Activated CD4-positive, alpha-beta memory T cell treated with anti-CD3 and anti-CD28 coated beads for 36 hours (primary cell): ENCODE results near the gene NTHL1. TPM values are rescaled to one million over a fixed set of nuclear protein-coding genes. Genes with fewer than 3 reads are reported as not detected.
"Not testable (repeated sequence)": the region's sequence is repeated elsewhere in the genome, so short reads cannot be mapped to it uniquely, and the experiment has no call there.

ENCODE experiments used
- CTCF ChIA-PET: fragments of 350-600 bp; sonication (Branson Sonifier 250); formaldehyde crosslinking; loops from one replicate; lab custom pipeline; 2021; ENCODE audit warnings: antibody characterized with exemption, inconsistent platforms; lab: Charles Lee
- POLR2A ChIA-PET: fragments of 350-600 bp; sonication (Branson Sonifier 250); formaldehyde crosslinking; loops from one replicate; lab custom pipeline; 2021; ENCODE audit warnings: antibody characterized with exemption; lab: Charles Lee
- DNase-seq: peaks from one replicate; pipeline ENCODE4 v3.0.0-alpha.2; 2020
- H3K27ac Mint-ChIP-seq: one replicate; pipeline ENCODE4 v1.8.0; 2021; ENCODE audit warnings: mixed read lengths
- H3K27me3 Mint-ChIP-seq: one replicate; pipeline ENCODE4 v1.8.0; 2021; ENCODE audit warnings: mixed read lengths
- H3K36me3 Mint-ChIP-seq: one replicate; pipeline ENCODE4 v1.8.0; 2021; ENCODE audit warnings: mixed read lengths
- H3K4me1 Mint-ChIP-seq: one replicate; pipeline ENCODE4 v1.8.0; 2021; ENCODE audit warnings: low read depth, mixed read lengths
- H3K4me3 Mint-ChIP-seq: one replicate; pipeline ENCODE4 v1.8.0; 2021; ENCODE audit warnings: mild to moderate bottlenecking, mixed read lengths
- H3K9me3 Mint-ChIP-seq: one replicate; pipeline ENCODE4 v1.8.0; 2021; ENCODE audit warnings: mixed read lengths
- intact Hi-C: fragments of 100-400 bp; cut with micrococcal nuclease; formaldehyde crosslinking; loops from one replicate; pipeline ENCODE4 v1.15.1; 2023
- total RNA-seq, 2 experiments: library from RNA; stranded (reverse); gene quantifications; one replicate each; pipeline ENCODE4 v1.2.3, GENCODE V29; 2021

NTHL1 gene
- total RNA-seq, 2 experiments from 2014 or later, result 24.3 to 26.2 TPM

DNA sequence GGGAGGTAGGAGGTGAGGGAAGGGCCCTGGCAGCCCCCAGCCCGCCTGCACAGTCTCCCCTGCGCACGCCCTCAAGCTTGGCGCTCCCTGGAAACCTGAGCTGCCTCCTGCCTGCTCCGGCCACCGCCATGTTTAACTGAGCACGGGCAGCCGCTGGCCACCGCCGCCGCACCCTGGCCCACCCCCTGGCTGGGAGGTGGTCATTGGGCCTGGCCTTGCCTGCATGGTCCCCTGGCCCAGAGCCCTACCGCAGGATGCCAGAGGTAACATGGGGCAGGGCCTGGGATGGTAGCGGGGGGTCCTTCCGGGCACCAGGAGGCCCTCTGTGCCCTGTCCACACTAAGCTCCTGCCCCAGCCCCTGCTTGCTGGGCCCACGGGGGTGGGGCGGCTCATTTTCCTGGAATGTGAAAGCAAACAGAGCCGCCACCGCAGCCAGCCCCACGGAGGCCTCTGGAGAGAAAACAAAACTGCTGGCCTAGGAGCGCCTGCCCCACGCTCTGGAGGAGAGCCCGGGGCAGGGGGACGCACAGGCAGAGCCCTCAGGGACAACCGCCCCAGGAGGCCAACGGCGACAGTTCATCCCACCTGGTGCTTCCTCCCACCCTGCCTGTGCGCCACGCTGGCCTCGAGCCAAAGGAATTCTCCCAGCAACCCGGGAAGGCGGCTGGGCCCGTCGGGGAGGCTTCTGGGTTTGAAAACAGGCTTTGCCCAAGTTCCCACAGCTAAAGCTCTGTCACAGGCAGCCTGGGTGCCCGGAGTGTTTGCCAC is 12.0 kb downstream of the NTHL1 start:
- CTCF ChIA-PET, result no interaction called here
- POLR2A ChIA-PET, result no interaction called here
- Mint-ChIP-seq H3K4me1 (no peaks in the 10 kb centered on the region), H3K27me3 (no peaks in the 10 kb centered on the region), H3K36me3 (no peaks in the 10 kb centered on the region), H3K4me3 (no peak overlapping the region), H3K27ac (no peak overlapping the region), H3K9me3 (no peaks in the 10 kb centered on the region)
- intact Hi-C loops, result no loop called here
- no peak for DNase-seq

DNA sequence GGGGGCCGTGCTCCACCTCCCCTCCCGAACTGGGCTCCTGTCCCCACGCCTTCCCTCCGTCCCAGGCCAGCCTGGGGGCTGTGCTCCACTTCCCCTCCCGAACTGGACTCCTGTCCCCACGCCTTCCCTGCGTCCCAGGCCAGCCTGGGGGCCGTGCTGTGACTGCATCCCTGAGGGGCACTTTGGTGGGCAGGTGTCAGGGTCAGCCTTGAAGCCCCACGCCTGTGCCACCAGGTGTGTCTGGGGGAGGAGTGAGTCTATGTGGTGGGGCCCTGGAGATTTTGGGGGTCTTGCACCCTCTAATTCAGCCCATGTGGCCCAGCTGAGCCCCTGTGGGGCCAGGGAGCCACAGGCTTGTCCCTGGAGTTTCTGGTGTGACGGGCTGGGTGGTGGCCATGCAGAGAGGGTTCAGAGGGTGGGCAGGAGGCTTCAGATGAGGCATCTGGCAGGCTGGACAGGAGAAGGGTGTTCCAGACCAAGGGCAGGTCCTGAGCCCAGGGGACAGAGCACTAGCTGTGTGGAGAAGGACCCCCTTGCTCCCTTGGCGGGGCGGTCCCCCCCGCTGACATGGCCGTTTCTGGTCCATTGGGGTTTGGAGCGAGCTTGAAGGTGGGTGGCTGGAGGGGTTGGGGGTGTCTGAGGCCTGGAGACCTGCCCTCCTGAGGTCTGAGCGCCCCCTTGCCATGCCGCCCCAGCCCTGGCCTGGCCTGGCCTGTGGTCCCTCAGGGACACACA is 12.8 kb downstream of the NTHL1 start:
- ChIA-PET POLR2A (no interaction called here), CTCF (no interaction called here)
- H3K27me3 Mint-ChIP-seq, result no peaks in the 10 kb centered on the region
- no peak overlapping the region for H3K4me3 Mint-ChIP-seq
- no peak overlapping the region for H3K27ac Mint-ChIP-seq
- DNase-seq, result no peak
- H3K9me3 Mint-ChIP-seq, result no peaks in the 10 kb centered on the region
- H3K36me3 Mint-ChIP-seq, result no peaks in the 10 kb centered on the region
- intact Hi-C loops, result no loop called here
- H3K4me1 Mint-ChIP-seq, result no peaks in the 10 kb centered on the region

DNA sequence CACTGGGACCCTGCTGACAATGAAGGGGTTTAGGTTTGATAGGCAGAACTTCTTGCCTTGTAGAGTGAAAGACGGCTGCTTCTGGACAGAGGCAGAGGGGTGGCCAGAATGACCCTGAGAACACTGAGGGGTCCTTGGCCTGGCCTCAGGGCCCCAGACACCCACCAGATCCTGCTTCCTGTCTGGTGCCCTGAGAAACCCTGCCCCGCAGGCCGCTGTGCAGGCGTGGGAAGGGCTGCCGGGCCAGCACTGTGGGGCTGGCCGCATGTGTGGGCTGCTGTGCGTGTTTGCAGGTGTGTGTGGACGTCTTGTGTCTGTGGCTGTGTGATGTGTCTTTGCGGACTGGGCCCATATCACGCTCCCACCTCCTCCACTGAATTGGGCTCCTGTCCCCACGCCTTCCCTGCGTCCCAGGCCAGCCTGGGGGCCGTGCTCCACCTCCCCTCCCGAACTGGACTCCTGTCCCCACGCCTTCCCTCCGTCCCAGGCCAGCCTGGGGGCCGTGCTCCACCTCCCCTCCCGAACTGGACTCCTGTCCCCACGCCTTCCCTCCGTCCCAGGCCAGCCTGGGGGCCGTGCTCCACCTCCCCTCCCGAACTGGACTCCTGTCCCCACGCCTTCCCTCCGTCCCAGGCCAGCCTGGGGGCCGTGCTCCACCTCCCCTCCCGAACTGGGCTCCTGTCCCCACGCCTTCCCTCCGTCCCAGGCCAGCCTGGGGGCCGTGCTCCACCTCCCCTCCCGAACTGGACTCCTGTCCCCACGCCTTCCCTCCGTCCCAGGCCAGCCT is 13.5 kb downstream of the NTHL1 start:
- H3K36me3 Mint-ChIP-seq, H3K4me3 Mint-ChIP-seq, H3K4me1 Mint-ChIP-seq, intact Hi-C loops, POLR2A ChIA-PET, H3K27me3 Mint-ChIP-seq, H3K27ac Mint-ChIP-seq, DNase-seq, H3K9me3 Mint-ChIP-seq: not testable (repeated sequence)
- CTCF ChIA-PET, result interaction anchor here (1.0 kb wide), 1 partner anchor 106 kb away, joined by 5 read pairs; no protein-coding TSS in a partner anchor

DNA sequence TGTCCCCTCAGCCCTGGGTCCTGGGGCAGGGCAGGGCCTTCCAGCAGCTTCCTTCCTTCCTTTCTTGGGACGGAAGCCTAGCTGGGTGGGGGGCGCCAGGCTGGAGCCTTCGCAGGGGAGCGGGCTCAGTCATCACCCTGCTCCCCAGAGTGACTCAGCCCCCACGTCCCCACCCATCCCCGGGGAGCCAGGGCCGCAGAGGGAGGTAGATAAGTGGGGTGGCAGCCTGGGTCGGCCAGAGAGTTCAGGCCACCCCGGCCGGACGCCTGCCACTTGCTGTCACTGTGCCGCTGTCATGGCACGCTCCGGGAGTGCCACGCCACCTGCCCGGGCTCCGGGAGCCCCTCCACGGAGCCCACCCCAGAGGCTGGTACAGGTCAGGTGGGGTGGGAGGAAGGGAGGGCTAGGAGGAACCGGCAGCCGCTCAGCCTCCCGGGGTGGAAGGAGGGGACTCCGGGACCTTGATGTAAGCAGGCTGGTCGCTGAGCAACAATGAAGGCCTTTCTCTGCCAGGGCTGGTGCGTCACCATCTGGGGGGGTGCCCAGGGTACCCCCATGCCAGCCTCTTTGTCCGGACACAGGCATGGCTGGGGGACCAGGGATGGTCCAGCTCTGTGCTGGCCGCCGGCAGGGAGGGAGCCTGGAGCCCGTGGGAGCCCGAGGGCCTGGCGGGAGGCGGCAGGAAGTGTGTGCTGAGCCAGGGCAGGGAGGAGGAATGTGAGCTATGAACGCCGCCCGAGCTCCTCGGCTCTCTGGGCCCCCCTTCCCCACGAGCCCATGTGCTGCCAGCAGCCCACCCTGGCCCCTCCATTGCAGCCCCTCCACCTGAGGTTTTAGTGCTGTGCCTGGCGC is 14.4 kb downstream of the NTHL1 start:
- ChIA-PET POLR2A (no interaction called here), CTCF (interaction anchor here (1.0 to 1.1 kb wide), 2 partner anchors 11 to 107 kb away, joined by 4 to 5 read pairs; no protein-coding TSS in a partner anchor)
- H3K36me3 Mint-ChIP-seq, result no peaks in the 10 kb centered on the region
- no peak overlapping the region for H3K4me3 Mint-ChIP-seq
- DNase-seq, result no peak
- H3K9me3 Mint-ChIP-seq, result no peaks in the 10 kb centered on the region
- H3K27me3 Mint-ChIP-seq, result no peaks in the 10 kb centered on the region
- H3K4me1 Mint-ChIP-seq, result no peaks in the 10 kb centered on the region
- intact Hi-C loops, result no loop called here
- no peak overlapping the region for H3K27ac Mint-ChIP-seq

DNA sequence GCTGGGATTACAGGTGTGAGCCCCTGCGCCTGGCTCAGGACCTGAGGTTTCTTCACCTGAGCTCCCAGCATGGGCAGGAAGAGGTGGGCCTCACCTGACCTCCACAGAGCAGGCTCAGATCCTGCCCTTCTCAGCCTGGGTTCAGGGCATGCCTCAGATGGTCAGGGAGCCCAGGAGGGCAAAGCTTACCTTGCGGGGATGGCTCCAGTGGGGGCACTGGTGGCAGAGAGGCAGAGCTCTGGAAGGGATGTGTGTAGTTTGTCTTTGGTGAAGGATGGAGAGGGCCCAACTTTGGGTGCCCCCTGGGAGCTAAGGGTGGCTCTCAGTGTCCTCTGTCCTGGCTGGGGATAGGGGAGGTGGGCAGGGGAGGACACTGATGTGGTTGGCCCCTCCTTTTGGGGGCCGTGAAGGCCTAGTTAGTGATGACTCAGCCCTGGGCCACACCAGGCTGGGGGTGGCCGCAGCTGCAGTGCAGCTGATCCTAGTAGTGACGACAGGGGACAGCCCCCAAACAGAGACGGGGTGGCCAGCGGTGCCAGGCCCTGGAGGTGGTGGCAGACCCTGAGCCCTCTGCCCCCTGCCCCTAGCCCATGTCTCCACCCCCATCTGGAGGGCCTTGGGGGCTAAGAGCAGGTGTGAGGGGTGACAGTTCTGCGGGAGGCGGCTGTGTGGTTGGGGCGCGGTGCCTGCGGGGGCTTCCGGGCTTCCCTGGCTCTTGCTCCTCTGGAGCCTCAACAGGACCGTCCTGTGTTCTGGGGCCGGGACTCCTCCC is 15.2 kb downstream of the NTHL1 start:
- no peaks in the 10 kb centered on the region for H3K9me3 Mint-ChIP-seq
- peaks cover 2% of the 10 kb centered on the region for H3K4me1 Mint-ChIP-seq
- ChIA-PET POLR2A (no interaction called here), CTCF (interaction anchor here (1.1 kb wide), 1 partner anchor 10 kb away, joined by 4 read pairs; no protein-coding TSS in a partner anchor)
- H3K36me3 Mint-ChIP-seq, result no peaks in the 10 kb centered on the region
- peaks cover 2% of the 10 kb centered on the region for H3K27me3 Mint-ChIP-seq
- intact Hi-C loops, result no loop called here
- no peak for DNase-seq
- no peak overlapping the region for H3K27ac Mint-ChIP-seq
- H3K4me3 Mint-ChIP-seq, result no peak overlapping the region

DNA sequence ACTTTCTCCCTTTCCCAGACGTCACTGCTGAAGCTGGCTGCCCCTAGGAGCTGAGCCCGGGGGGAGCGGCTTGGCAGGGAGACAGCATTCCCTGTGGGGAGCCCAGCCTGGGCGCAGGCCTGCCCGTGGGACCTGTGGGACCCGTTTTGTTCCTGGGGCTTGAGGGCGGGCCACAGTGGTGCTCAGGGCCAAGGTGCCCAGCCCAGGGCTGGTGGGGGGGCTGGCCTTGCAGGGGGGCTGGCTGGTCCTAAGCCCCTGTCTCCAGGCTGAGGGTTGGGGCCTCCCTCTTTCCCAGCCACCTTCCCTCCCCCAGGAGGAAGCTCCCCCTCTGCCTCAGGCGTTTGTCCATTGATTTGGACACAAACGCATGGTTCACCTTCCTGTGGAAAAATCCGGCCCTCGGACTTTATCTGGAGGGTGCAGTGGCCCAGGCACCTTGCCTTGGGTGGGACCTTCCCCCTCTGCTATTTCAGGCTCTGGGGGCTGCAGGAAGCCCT is 16.5 kb downstream of the NTHL1 start:
- ChIA-PET CTCF (no interaction called here), POLR2A (no interaction called here)
- intact Hi-C loops, result no loop called here
- Mint-ChIP-seq H3K36me3 (no peaks in the 10 kb centered on the region), H3K27me3 (peaks cover 4% of the 10 kb centered on the region), H3K4me1 (peaks cover 4% of the 10 kb centered on the region), H3K27ac (no peak overlapping the region), H3K4me3 (no peak overlapping the region), H3K9me3 (no peaks in the 10 kb centered on the region)
- DNase-seq, result no peak

DNA sequence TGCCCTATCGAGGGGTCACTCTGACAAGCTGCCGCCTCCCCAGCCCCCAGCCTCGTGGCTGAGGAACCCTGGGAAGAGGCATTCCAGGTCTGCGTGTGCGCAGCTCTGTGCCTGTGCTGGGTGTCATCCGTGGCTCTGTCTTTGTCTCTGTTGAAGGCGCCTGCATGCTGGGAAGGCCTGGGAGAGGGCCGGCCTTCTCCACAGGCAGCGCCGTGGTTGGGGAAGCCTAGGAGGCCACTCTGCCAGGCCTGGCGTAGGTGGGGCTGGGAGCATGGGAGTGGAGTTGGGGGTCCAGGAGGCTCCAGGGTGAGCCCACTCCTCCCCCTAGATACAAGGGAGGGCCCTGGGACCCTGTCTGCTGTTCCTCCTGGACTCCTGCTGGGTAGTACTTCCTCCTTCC is 17.6 kb downstream of the NTHL1 start:
- ChIA-PET POLR2A (no interaction called here), CTCF (no interaction called here)
- intact Hi-C loops, result no loop called here
- H3K36me3 Mint-ChIP-seq, result no peaks in the 10 kb centered on the region
- H3K4me3 Mint-ChIP-seq, result no peak overlapping the region
- no peak overlapping the region for H3K27ac Mint-ChIP-seq
- no peak for DNase-seq
- H3K27me3 Mint-ChIP-seq, result peaks cover 6% of the 10 kb centered on the region
- no peaks in the 10 kb centered on the region for H3K9me3 Mint-ChIP-seq
- peaks cover 4% of the 10 kb centered on the region for H3K4me1 Mint-ChIP-seq

DNA sequence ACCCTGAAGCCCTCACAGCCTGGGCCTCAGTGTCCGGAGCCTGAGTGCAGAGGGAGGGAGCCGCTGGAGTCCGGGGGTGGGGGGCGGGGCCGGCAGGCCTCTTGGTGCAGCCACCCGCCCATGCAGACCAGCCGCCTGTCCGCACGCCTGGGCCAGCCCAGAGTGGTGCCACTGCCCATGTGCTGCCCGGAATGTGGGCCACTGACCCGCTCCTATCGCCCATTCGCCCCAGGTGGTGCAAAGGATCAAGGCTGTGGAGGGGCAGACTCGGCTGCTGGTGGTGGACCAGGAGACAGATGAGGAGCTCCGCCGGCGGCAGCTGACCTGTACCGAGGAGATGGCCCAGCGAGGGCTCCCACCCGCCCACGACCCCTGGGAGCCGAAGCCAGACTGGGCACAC is 18.3 kb downstream of the NTHL1 start:
- H3K4me3 Mint-ChIP-seq, result no peak overlapping the region

DNA sequence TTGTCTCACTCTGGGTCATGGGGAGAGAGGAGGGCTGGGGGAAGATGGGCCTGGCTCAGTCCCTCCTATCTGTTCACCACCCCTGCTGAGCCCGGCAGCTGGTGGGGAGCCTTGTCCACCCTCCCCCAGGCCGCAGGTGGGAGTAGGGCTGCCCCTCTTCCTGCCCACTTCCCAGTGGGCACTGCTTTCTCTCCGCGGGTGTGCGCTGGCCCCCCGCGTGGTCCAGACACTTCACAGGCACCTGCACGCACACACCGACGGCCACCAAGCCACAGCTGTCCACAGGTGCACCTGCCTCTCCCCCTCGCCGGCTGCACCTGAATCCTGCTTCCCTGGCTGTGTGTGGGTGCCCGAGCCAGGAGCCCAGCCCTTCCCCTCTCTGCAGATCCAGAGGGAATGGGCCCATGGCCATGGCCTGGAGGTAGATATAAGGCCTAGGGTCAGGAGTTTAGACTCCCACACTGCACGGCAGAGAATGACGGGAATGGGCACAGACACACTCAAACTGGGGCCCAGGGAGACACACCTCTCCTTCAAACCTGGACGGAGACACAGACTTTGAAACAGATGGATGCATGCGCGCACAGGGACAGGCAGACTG is 18.9 kb downstream of the NTHL1 start:
- no peak for DNase-seq
- Mint-ChIP-seq H3K4me3 (no peak overlapping the region), H3K36me3 (no peaks in the 10 kb centered on the region), H3K9me3 (no peaks in the 10 kb centered on the region), H3K27ac (no peak overlapping the region), H3K27me3 (peaks cover 6% of the 10 kb centered on the region), H3K4me1 (peaks cover 6% of the 10 kb centered on the region)
- intact Hi-C loops, result no loop called here
- ChIA-PET POLR2A (no interaction called here), CTCF (interaction anchor here (1.0 to 2.2 kb wide), 2 partner anchors 9 to 112 kb away, joined by 3 to 13 read pairs; partner anchors contain the start of gene NPW)

More for the DNA sequence above, 18.3 kb downstream of the NTHL1 start:
- intact Hi-C loops, result no loop called here
- no peak overlapping the region for H3K27ac Mint-ChIP-seq
- H3K9me3 Mint-ChIP-seq, result no peaks in the 10 kb centered on the region
- DNase-seq, result no peak
- H3K27me3 Mint-ChIP-seq, result peaks cover 6% of the 10 kb centered on the region
- POLR2A ChIA-PET, result no interaction called here
- no peaks in the 10 kb centered on the region for H3K36me3 Mint-ChIP-seq
- peaks cover 5% of the 10 kb centered on the region for H3K4me1 Mint-ChIP-seq
- CTCF ChIA-PET, result no interaction called here

DNA sequence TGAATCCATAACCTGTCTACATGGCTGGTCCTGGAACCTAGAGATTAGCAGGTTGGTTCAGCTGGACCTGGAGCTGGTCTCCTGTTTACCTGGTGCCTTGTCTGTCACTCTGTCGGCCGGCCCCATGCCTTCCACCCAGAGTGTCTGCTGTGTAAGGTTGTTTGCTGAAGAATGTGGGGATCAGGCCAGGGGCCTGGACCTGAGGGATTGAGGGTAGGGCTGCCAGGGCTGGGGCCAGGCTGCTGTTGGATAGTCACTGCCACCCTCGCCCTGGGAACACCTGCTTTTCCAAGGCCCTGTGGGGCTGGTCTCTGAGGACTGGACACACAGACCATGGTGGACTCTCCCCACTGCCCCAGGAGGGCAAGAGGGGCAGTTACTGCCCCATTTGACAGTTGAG is 19.5 kb downstream of the NTHL1 start:
- DNase-seq, result no peak
- intact Hi-C loops, result no loop called here
- peaks cover 8% of the 10 kb centered on the region for H3K4me1 Mint-ChIP-seq
- POLR2A ChIA-PET, result no interaction called here
- no peaks in the 10 kb centered on the region for H3K36me3 Mint-ChIP-seq
- no peak overlapping the region for H3K27ac Mint-ChIP-seq
- H3K4me3 Mint-ChIP-seq, result no peak overlapping the region
- CTCF ChIA-PET, result interaction anchor here (1.0 to 2.2 kb wide), 3 partner anchors 9 to 112 kb away, joined by 3 to 13 read pairs (median 4); partner anchors contain the start of gene NPW
- no peaks in the 10 kb centered on the region for H3K9me3 Mint-ChIP-seq
- peaks cover 6% of the 10 kb centered on the region for H3K27me3 Mint-ChIP-seq
